Suppressor macrophage treated with lipopolysaccharide for 1 hour (primary cell): Measurements from ENCODE around the gene ANKLE2.

Source experiments
- DNase-seq, 3 donors: peaks; one replicate each; pipeline ENCODE4 v3.0.0-alpha.2; 2020 to 2022

Gene ANKLE2

DNA sequence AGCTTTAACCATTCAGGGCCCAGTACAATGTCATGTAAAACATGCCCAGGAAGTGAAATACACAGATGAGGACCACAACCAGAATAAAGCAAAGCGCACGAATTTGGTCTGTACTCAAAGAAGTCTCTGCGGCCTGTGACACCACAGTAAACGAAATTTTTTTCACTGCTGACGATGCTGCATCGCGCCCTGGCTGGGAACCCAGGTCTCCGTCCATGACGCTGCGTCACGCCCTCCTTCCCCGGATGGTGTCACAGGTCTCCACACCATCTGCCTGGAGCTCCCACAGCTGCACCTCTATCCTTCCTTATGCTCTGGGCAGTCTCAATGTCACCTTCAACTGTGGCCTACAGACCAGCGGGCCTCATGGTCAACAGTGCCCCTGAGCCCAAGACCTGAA, 17.8 kb downstream of the ANKLE2 start:
- DNase-seq, result no peak

DNA sequence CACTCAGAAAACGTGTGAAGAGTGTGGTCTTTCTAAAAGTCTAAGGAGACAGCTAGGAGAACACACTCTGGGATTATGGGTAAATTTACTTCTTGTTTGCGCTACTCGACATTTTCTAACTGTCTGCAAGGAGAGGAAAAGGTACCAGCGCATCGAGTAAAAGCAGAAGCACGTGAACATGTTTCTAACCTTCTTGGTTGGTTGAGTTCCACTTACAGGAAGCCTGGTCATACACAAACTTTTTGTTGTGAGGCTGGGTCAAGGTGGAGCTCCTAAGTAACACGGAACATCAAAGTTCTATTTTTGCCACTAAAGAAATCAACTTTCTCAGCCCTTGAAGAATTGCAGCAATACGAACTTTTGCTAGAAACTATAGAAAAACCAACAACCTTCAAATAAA, 20.0 kb downstream of the ANKLE2 start:
- DNase-seq, result no peak

- DNase-seq, result no peak
Observed at GRCh38 chr12:132740652-132741051, 21.0 kb downstream of the ANKLE2 start.

- DNase-seq, result no peak
Observed at GRCh38 chr12:132740313-132740646, 21.4 kb downstream of the ANKLE2 start.

DNA sequence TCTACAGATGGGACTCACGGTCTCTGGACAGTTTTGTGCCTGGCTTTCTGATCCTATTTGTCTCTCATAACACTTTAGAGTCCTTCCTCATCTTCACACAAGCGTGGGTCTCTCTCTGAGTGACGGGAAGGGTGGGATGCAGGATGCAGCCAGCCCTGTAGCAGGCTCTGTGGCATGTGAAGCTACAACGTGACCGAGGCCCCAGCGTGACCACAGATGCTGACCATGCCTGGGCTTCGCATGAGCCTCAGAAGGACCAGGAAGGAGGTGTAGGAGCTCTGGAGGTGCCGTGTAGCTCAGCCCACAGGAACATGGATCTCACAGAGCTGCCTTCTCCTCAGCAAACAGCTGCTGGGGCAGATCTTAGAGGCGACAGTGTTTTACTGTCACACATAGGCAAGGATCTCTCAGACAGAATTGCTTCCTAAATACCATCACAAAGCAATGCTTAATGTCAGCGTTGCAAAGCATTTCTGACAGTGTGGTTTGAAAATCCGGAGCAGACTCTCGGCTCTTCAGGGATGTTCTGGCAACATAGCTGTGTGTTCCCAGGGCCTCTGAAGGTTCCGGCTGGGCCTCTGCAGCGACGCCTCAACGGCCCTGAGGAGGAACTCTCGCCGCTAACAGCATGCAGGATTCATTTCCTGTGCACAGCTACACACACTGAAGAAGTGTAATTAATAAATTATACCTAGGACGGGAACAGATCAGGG, 21.9 kb downstream of the ANKLE2 start:
- DNase-seq, result no peak

DNA sequence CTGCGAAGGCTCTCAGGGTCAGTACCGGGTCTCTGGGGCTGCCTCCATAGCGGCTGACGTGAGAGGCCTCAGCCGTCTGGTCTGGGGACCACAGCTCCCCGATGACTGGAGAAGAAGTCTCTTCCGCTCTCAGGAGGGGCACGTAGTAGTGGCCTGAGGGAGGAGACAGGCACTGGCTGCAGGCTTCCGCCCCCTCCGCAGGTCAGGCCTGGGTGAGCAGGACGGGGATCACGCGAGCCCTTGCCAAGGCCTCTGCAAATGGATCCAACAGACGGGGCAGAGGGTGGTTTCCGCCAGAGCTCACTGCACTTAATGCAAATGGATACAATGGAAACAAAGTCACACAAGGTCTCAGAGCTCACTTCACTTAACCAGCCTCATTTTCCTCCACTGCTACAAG, 24.7 kb downstream of the ANKLE2 start:
- DNase-seq, result no peak

DNA sequence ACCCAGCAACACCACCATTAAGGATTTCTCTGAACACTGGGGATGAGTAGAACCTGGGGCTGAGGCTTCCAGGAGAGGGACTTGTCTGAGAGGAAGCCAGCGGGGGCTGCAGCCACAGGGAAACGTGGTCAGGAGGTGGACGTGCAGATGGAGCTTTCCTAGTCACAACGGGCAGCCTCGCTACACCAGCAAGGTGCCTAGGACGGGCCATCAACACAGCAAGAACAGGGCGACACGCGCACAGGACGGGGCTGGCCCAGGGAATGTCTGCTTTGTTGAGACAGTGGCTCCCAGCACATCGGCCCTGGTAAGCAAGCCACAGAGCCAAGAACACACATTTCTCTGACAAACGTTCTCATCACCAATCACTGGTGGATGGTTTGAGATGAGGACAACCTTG, 25.3 kb downstream of the ANKLE2 start:
- DNase-seq, result no peak

DNA sequence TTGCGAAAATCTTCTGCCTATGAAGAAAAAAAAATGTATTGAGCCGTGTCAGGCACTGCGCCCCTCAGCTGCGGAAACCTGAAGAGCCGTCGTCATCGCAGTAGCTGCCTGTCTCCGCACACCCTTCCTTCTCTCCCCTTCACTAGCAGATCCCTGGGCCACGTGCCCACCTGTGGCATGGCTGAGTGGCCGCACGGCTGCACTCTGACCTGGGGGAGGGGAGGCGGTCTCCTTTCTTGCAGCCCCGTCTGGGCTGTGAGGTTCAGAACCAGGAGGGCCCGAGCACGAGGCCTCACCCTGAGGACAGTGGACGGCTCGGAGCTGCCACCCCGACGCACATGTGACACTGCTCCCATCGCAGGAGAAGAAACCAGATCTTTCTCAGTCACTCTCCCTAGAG, 26.1 kb downstream of the ANKLE2 start:
- no peak for DNase-seq

DNA sequence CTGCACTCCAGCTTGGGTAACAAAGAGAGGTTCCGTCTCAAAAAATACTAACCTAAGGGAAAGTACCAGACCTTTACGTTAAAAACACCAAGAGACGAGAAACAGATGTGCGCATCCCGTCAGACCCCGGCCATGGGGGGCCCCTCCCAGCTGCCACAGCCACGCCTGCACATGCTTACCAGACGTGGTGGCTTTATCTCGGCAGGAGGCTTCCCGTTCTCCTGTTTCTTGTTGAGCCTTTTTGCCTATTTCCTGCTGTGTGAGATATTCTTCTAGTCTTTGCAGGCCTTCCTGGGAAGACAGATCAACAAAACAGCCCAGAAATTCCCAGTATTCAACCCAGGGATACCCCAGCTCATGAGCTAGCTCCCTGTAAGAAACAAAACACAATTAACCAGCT, 27.4 kb downstream of the ANKLE2 start:
- no peak for DNase-seq

GRCh38 chr12:132731574-132731973, 30.1 kb downstream of the ANKLE2 start:
- no peak for DNase-seq

DNA sequence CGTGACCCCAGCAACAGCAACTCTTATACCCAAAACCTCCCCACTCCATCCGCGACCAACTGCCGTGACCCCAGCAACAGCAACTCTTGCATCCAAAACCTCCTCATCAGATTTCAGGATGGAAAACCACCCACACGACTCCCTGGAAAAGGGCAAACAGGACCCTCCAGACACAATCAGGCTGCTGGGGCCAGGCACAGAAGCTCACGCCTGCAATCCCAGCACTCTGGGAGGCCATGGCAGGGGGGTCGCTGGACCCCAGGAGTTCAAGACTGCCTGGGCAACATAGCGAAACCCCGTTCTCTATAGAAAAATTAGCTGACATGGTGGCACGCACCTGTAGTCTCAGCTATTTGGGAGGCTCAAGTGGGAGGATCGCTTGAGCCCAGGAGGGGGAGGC, 31.3 kb downstream of the ANKLE2 start:
- DNase-seq, result no peak

- DNase-seq, result peak in 2 of 3 donors; percentile 43 to 58
Observed at GRCh38 chr12:132729541-132730320, 31.9 kb downstream of the ANKLE2 start.

DNA sequence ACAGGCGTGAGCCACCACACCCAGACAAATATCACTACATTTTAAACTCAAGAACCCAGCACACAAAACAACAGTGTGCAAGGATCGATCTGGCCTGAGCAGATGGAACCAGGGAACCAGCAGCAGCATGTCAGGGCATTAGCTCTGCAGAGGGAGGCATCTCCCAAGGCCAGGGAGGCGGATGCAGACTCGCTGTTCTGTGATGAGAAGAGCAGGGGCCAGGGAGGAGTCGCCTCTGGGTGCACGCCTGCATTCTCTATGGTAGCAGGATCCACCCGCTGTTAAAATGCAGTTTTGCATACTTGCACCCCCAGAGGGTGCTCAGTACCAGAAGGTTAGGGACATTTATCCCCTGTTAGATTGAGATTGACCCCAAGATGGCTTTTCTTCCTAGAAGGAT, 33.1 kb downstream of the ANKLE2 start:
- DNase-seq, result no peak

GRCh38 chr12:132727091-132727794, 34.4 kb downstream of the ANKLE2 start:
- no peak for DNase-seq

GRCh38 chr12:132726386-132726785, 35.2 kb downstream of the ANKLE2 start:
- no peak for DNase-seq

DNA sequence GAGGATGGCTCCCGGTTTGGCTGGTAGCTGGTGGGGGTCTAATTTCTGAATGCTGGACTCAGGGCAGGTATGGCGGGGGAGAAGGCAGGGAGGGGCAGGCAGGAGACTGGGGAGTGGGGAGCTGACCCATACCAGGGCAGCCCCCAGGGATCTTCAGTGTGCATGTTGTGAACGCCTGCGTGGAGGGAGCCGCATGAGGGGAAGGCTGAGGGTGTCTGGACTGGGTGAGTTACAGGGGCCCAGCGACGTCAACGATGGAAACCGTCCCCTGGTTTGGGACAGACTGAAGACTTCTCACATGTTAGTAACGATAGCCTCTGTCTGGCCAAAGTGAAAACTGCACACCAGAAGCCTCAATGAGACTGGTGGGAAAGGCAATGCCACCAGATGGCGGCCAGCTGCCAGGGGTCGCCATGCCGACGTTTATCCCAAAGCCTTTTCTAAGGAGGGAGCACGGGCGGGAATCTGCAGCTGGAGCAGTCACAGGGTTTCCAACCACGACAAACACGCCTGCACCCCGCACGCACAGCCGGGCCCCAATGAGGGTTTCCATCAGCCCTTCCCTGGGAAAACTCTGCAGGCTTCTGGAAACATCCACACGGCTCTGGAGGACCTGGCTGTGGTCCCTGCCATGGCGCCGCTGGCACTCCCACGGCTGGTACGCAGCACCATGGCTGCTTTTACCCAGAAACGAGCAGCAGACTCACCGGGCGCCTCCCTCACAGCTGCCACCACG, 37.0 kb downstream of the ANKLE2 start:
- DNase-seq, result no peak

DNA sequence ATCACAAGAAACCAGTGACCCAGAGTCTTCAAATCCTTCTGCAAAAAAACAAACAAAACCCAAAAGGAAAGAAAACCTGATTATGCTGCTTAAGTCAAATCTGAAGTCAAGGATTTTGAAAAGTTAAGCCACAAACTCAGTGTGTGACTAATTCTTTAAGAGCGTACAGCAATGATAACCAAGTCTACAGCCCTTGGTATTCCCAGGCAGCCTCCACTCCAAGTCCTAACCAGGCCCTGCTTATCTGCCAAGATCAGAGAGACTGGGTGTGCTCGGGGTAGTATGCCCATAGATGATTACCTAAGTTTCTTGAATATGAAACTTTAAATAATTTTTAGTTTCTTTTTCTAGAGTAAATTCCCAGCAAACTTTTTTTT, 37.9 kb downstream of the ANKLE2 start:
- no peak for DNase-seq

DNA sequence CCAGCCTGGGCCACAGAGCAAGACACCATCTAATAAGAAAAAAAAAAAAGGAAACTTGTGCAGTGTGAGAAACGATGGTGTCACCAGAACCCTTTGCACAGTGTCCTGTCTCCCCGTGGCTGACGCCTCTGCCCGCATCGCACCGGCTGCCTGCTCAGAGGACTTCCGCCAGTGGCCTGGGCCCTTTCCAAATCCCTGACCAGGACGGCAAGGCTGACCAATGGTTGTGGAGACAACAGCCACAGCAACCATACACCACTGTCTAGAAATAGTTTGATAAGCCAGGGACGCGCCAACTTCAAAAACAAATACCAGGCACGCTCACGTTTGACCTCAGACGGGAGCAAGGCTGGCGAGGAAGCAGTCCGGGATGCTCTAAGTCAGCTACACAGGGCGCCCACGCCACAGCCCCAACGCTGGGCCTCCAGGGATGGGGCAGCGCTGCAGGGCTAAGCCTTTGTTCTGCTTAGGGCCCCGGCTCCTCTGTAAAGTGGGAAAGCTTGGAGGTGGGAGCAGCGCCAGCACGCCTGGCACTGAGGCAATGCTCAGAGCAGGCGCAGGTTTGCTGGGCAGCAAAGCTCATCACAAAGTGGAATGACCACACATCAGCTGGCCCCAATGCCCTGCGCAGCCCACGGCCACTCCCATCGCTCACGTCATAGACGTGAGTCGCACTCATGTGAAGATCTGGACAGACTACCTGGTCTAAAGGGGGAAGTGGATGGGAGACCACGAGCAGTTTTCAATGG, 38.4 kb downstream of the ANKLE2 start:
- DNase-seq, result peak; percentile 45 to 66 (median 63)

DNA sequence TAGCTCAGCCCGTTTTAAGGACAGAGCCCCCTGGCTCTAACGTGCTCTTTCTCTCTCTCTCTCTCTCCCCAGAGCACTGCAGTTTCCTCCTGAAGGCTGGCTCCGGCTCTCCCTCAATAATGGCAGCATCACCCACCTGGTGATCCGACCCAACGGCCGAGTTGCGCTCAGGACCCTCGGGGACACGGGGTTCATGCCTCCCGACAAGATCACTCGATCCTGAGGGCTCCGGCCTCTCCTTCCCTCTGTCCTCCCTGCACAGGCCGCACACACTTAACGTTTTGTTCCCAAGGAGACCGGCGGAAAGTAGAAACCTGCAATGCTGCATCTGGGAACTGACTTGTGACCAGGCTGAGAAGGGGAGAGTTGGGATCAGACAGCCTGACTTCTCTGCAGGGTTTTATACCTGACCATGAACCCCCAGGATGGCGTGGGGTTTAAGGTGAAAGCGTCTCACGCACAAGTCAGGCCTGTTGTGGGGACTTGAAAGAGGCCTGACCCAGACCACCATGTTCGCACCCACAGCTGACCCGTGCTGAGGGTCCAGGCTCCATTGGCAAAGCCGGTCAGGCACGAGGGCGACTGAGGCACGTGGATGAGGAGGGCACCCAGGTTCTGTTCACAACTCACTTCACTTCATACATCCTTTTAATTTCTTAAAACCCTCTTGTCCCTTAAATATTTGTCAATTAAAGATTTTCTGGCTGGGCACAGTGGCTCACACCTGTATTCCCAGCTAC, 40.9 kb downstream of the ANKLE2 start:
- DNase-seq, result no peak

- DNase-seq, result no peak
Observed at GRCh38 chr12:132719954-132720324, 41.7 kb downstream of the ANKLE2 start.

GRCh38 chr12:132719141-132719953, 42.3 kb downstream of the ANKLE2 start:
- no peak for DNase-seq
